Measurements from ENCODE around the gene LYL1. TPM values are rescaled to one million over a fixed set of nuclear protein-coding genes. Genes with fewer than 3 reads are reported as not detected.

The LYL1 gene
- total and polyA plus RNA-seq, 9 of the 15 experiments (the other 6 are each of a cell fraction or from before 2014, with no cell fraction given) = 1.3 to 266 (median 34.0) TPM

GRCh38 chr19:13079542-13079986 is 23.1 kb downstream of the LYL1 start (continued):
- TF ChIP-seq ZNF318 (IDR thresholded peaks at IDR 0.05; ENCODE audit: borderline replicate concordance in 1 of 2, low read depth in 1 of 2) (no peak), RBM22 (IDR thresholded peaks at IDR 0.05; ENCODE audit: low read depth, low read length, poor library complexity, severe bottlenecking) (no peak), ASH1L (IDR thresholded peaks at IDR 0.05; ENCODE audit: borderline replicate concordance, low read depth, partially characterized antibody) (no peak), MED1 (CRISPR knock-in tag; IDR thresholded peaks at IDR 0.05; ENCODE audit: borderline replicate concordance) (no peak), RCOR1 (IDR thresholded peaks at IDR 0.05; ENCODE audit: borderline replicate concordance in 1 of 2, low read depth in 2 of 2, low read length in 2 of 2) (no peak), ZBTB5 (IDR thresholded peaks at IDR 0.05) (no peak), ZC3H4 (CRISPR knock-in tag; IDR thresholded peaks at IDR 0.05; ENCODE audit: borderline replicate concordance) (no peak), SREBF1 (IDR thresholded peaks at IDR 0.05; ENCODE audit: borderline replicate concordance, low read depth, low read length) (no peak), SAP30 (IDR thresholded peaks at IDR 0.05; ENCODE audit: borderline replicate concordance, insufficient read depth, low read depth, low read length, poor library complexity, severe bottlenecking) (no peak), MAZ (CRISPR knock-in tag; conservative IDR thresholded peaks at IDR 0.05 in 1 of 2, IDR thresholded peaks at IDR 0.05 in 1 of 2) (peak in 1 of 2 experiments; percentile 42; a peak in 2 of 4 replicates), CTCF (IDR thresholded peaks at IDR 0.05 in 2 of 3, conservative IDR thresholded peaks at IDR 0.05 in 1 of 3; ENCODE audit: insufficient read depth in 2 of 3, low read depth in 1 of 3, low read length in 3 of 3) (peak; percentile 11 to 16 (median 12); a peak in 2 of 6 replicates), CBFA2T3 (IDR thresholded peaks at IDR 0.05) (peak; percentile 34)

Data from K562 (cell line).